ENCODE data around the gene ADARB2. TPM values are rescaled to one million over a fixed set of nuclear protein-coding genes. Genes with fewer than 3 reads are reported as not detected.

ADARB2 gene
- total RNA-seq, 4 donors from 2014 or later = 2.3 to 3.7 (median 2.6) TPM

DNA sequence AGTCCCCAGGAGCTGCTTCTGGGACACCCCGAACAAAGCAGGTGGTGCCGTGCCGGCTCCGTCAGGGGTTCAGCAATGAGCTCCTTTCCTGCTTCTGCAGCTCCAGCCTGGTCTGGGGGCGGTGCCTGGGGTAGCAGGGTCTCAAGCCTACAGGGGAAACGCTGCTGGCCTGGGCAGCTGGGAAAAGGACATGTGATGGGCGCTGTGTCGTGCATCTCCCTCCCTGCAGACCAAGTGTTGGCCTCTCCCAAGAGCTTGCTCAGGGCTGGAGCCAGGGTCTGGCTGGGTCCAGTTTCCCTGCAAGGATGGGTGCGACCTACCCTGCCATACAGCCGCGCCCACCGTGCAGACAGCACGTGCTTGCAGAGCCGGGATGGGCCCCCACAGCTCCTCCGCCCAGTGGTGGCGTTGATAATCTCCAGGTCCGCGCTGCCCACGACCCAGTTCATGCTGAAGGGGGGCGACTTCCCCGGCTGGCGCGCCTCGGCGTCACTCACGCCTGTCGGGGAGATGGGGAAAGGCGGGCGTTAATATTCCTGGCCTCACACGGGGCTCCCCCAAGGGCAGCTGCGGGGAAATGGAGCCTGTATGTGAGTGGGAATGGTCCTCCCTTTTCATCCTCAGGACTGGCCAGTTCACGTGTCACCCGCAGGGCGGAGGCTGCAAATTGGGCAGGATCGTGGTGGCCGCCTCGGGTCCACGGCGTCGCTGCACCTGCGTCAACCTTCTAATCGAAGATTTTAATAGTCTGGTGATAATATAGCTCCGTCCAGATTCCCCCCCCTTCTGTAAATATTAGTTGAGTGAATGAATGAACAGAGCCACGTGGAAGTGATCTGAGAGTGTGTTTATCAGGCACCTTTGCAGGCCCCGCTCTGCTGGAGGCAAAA, 552.5 kb downstream of the ADARB2 start:
- intact Hi-C loops (cut with DNase I) = no loop called here
- no peak for TF ChIP-seq POLR2A (IDR thresholded peaks at IDR 0.05; ENCODE audit: low read depth)
- TF ChIP-seq, protein P1, sequence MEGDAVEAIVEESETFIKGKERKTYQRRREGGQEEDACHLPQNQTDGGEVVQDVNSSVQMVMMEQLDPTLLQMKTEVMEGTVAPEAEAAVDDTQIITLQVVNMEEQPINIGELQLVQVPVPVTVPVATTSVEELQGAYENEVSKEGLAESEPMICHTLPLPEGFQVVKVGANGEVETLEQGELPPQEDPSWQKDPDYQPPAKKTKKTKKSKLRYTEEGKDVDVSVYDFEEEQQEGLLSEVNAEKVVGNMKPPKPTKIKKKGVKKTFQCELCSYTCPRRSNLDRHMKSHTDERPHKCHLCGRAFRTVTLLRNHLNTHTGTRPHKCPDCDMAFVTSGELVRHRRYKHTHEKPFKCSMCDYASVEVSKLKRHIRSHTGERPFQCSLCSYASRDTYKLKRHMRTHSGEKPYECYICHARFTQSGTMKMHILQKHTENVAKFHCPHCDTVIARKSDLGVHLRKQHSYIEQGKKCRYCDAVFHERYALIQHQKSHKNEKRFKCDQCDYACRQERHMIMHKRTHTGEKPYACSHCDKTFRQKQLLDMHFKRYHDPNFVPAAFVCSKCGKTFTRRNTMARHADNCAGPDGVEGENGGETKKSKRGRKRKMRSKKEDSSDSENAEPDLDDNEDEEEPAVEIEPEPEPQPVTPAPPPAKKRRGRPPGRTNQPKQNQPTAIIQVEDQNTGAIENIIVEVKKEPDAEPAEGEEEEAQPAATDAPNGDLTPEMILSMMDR (IDR thresholded peaks at IDR 0.05) = no peak
- no peak for TF ChIP-seq EP300 (IDR thresholded peaks at IDR 0.05)
- no peak for TF ChIP-seq POLR2AphosphoS5 (IDR thresholded peaks at IDR 0.05)
- no peaks in the 10 kb centered on the region for H3K9me3 ChIP-seq
- no peaks in the 10 kb centered on the region for H3K4me1 ChIP-seq
- no peaks in the 10 kb centered on the region for H3K36me3 ChIP-seq
- whole genome bisulfite sequencing = 83% methylated on average over 24 of the region's 45 CpGs
- H3K27me3 ChIP-seq = peaks cover 0 to 29% (median 0%) of the 10 kb centered on the region in 4 donors
- no peak for DNase-seq (ENCODE audit: extremely low spot score)
- H3K27ac ChIP-seq (replicated peaks in 1 of 4) = no peak overlapping the region
- no peak overlapping the region for H3K4me3 ChIP-seq

DNA sequence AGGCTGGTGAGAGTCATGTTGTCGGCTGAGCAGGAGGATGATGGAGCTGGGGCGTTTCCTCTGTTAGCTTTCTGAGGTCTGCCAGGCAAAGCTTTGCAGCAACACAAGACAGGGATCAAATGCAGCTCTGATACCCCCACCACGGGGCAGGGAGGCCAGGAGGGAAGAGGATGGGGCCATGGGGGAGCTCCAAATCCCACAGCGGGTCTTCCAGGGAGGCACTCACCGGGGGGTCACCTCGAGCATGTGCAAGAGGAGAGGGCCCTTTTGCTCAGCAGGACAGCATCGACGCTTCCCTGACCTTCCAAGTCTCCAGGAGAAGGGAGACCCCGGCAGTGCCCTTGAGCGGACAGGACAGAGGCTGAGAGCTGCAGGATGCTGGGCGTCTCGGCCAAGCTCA, 553.6 kb downstream of the ADARB2 start:
- no peak overlapping the region for H3K4me3 ChIP-seq
- TF ChIP-seq POLR2AphosphoS5 (IDR thresholded peaks at IDR 0.05) (no peak), EP300 (IDR thresholded peaks at IDR 0.05) (no peak), POLR2A (IDR thresholded peaks at IDR 0.05; ENCODE audit: low read depth) (no peak)
- TF ChIP-seq, protein P1 (IDR thresholded peaks at IDR 0.05) = no peak
- intact Hi-C loops (cut with DNase I) = no loop called here
- no peak for DNase-seq (ENCODE audit: extremely low spot score)
- no peaks in the 10 kb centered on the region for H3K4me1 ChIP-seq
- H3K9me3 ChIP-seq = no peaks in the 10 kb centered on the region
- WGBS = 69% methylated on average over 12 of the region's 12 CpGs
- no peaks in the 10 kb centered on the region for H3K36me3 ChIP-seq
- peaks cover 0 to 29% (median 0%) of the 10 kb centered on the region in 4 donors for H3K27me3 ChIP-seq
- no peak overlapping the region for H3K27ac ChIP-seq (replicated peaks in 1 of 4)

DNA sequence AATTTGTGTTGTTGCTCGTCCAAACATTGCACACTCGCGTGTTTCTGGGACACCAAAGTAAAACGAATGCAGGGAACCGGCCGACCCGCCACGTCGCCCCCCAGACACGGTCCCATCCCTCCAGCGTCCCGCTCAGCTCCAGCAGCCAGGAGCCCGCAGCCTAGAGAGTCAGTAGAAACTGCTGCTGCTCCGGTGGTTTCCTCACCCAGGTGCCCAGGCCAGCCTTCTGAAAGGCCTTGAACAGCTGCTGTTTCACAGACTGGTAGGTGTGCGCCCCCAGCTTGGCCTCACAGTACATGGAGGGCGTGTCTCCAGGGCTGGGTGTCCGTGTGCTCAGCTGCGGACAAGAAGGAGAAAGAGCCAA, 554.3 kb downstream of the ADARB2 start:
- Histone ChIP-seq H3K27me3 (peaks cover 0 to 29% (median 0%) of the 10 kb centered on the region in 4 donors), H3K4me1 (no peaks in the 10 kb centered on the region), H3K27ac (replicated peaks in 1 of 4) (no peak overlapping the region), H3K36me3 (no peaks in the 10 kb centered on the region), H3K4me3 (no peak overlapping the region), H3K9me3 (no peaks in the 10 kb centered on the region)
- no peak for TF ChIP-seq POLR2A (IDR thresholded peaks at IDR 0.05; ENCODE audit: low read depth)
- TF ChIP-seq, protein P1 (IDR thresholded peaks at IDR 0.05) = no peak
- TF ChIP-seq EP300 (IDR thresholded peaks at IDR 0.05) = no peak
- TF ChIP-seq POLR2AphosphoS5 (IDR thresholded peaks at IDR 0.05) = no peak
- WGBS = 81% methylated on average over 17 of the region's 18 CpGs
- no peak for DNase-seq (ENCODE audit: extremely low spot score)
- intact Hi-C loops (cut with DNase I) = no loop called here

DNA sequence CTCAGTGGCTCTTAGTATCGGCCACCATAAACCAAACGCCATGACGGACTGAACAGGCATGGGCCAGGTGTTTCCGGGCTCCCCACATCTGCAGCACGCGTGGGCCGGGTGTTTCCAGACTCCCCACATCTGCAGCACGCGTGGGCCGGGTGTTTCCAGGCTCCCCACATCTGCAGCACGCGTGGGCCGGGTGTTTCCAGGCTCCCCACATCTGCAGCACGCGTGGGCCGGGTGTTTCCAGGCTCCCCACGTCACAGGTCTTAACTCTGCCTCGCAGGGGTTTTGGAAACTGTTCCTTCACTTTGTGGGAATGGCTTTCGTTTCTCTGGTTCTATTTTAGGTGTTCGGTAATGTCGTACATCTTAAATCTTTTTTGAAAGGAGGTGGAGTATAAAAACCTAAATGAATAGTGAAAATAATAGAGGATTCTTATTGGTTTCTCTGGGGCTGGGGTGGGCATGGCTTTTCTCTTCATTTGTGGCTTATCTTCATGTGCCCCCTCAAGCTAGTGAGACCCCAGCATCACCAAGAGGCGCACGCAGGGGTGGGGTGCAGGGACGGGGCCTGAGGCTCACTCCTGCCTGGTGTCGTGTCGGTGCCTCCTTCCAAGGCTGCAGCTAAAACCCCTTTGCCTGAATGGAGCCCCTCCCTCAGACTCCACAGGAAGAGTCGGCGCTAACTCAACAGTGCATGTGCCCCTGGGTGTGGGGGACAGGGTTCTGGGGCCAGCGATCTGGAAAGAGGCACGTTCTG, 554.9 kb downstream of the ADARB2 start:
- H3K4me1 ChIP-seq = no peaks in the 10 kb centered on the region
- 85% methylated on average over 24 of the region's 30 CpGs for WGBS
- no peaks in the 10 kb centered on the region for H3K36me3 ChIP-seq
- no peak overlapping the region for H3K4me3 ChIP-seq
- intact Hi-C loops (cut with DNase I) = no loop called here
- DNase-seq (ENCODE audit: extremely low spot score) = no peak
- TF ChIP-seq, protein P1 (IDR thresholded peaks at IDR 0.05) = no peak
- no peak for TF ChIP-seq EP300 (IDR thresholded peaks at IDR 0.05)
- no peak for TF ChIP-seq POLR2A (IDR thresholded peaks at IDR 0.05; ENCODE audit: low read depth)
- peaks cover 0 to 29% (median 0%) of the 10 kb centered on the region in 4 donors for H3K27me3 ChIP-seq
- no peaks in the 10 kb centered on the region for H3K9me3 ChIP-seq
- no peak overlapping the region for H3K27ac ChIP-seq (replicated peaks in 1 of 4)

Measured in esophagus muscularis mucosa (tissue), 4 donors.